Neuron (in vitro differentiated cells): Measurements from ENCODE around the gene VAT1.
"Not testable (repeated sequence)": the region's sequence is repeated elsewhere in the genome, so short reads cannot be mapped to it uniquely, and the experiment has no call there.

Experiments used
- H2AFZ ChIP-seq: one replicate; pipeline ENCODE4 v1.6.1; 2013; ENCODE audit warnings: low read depth, mild to moderate bottlenecking, inconsistent platforms, low read length, moderate library complexity
- H3K27me3 ChIP-seq: one replicate; pipeline ENCODE4 v1.6.1; 2013; ENCODE audit warnings: low read length; ENCODE audit not compliant: insufficient read depth
- H3K36me3 ChIP-seq: one replicate; pipeline ENCODE4 v1.6.1; 2013; ENCODE audit warnings: low read length; ENCODE audit not compliant: insufficient read depth
- H3K4me1 ChIP-seq: one replicate; pipeline ENCODE4 v1.6.1; 2013; ENCODE audit warnings: low read length; ENCODE audit not compliant: insufficient read depth
- H3K4me3 ChIP-seq: 2 replicates; pipeline ENCODE4 v1.5.1; 2013; ENCODE audit warnings: mild to moderate bottlenecking, low read length, moderate library complexity
- H3K9me3 ChIP-seq: one replicate; pipeline ENCODE4 v1.6.1; 2013; ENCODE audit warnings: low read length

The VAT1 gene

GRCh38 chr17:42989141-42989540 is 33.0 kb downstream of the VAT1 start:
- Histone ChIP-seq H3K36me3 (peaks cover 58% of the 10 kb centered on the region), H3K27me3 (no peaks in the 10 kb centered on the region), H2AFZ (no peak overlapping the region), H3K9me3 (no peaks in the 10 kb centered on the region), H3K4me1 (no peaks in the 10 kb centered on the region), H3K4me3 (no peak overlapping the region)

- H3K4me1 ChIP-seq: peaks cover 9% of the 10 kb centered on the region
- H3K4me3 ChIP-seq: no peak overlapping the region
- H2AFZ ChIP-seq: no peak overlapping the region
- peaks cover 38% of the 10 kb centered on the region for H3K36me3 ChIP-seq
- H3K27me3 ChIP-seq: no peaks in the 10 kb centered on the region
- no peaks in the 10 kb centered on the region for H3K9me3 ChIP-seq
These were observed 37.0 kb downstream of the VAT1 start for GRCh38 chr17:42985225-42985624.

- Histone ChIP-seq H3K36me3 (peaks cover 15% of the 10 kb centered on the region), H2AFZ (no peak overlapping the region), H3K4me3 (no peak overlapping the region), H3K9me3 (no peaks in the 10 kb centered on the region), H3K27me3 (no peaks in the 10 kb centered on the region), H3K4me1 (peaks cover 12% of the 10 kb centered on the region)
These were observed 39.9 kb downstream of the VAT1 start for GRCh38 chr17:42982266-42982665.

DNA sequence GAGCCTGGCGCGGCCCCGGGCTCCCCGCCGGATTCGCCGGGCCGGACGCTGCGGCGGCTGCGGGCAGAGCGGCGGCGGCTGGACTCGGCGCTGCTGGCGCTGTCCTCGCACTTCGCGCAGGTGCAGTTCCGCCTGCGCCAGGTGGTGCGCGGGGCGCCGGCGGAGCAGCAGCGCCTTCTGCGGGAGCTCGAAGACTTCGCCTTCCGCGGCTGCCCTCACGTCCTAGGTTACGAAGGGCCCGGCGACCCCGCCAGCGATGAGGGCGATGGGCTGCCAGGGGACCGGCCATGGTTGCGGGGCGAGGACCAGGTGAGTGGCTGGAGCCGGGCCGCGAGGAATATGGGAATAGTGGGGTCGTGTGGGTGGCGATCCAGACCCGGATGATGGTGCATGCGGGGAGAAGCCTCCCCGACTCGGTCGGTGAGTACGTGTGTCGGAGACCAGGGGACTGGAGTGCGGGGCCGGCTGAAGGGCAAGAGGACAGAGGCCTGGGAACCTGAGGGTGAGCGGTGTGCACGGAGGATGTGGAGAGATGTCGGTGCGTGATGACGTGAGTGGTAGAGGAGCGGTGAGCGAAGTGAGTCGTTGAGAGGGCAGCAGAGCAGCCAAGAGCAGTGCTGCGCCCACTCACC is 41.3 kb downstream of the VAT1 start:
- Histone ChIP-seq H3K36me3 (peaks cover 10% of the 10 kb centered on the region), H3K4me1 (peaks cover 12% of the 10 kb centered on the region), H2AFZ (peak overlapping the region; percentile 78), H3K27me3 (no peaks in the 10 kb centered on the region), H3K9me3 (no peaks in the 10 kb centered on the region), H3K4me3 (peak overlapping the region; percentile 55)

- H3K36me3 ChIP-seq: peaks cover 10% of the 10 kb centered on the region
- H3K27me3 ChIP-seq: no peaks in the 10 kb centered on the region
- H3K4me1 ChIP-seq: peaks cover 12% of the 10 kb centered on the region
- no peaks in the 10 kb centered on the region for H3K9me3 ChIP-seq
- H3K4me3 ChIP-seq: peak within 1 kb of the TSS; percentile 55
- peak within 1 kb of the TSS; percentile 78 for H2AFZ ChIP-seq
These were observed 41.9 kb downstream of the VAT1 start, which contains the start of gene RUNDC1 for GRCh38 chr17:42980274-42980765. RUNDC1 (plus strand) TSS chr17:42980565; CDS start chr17:42980577, 12 bp downstream.

- peak within 1 kb of the TSS; percentile 55 for H3K4me3 ChIP-seq
- H3K27me3 ChIP-seq: no peaks in the 10 kb centered on the region
- H3K4me1 ChIP-seq: peaks cover 12% of the 10 kb centered on the region
- no peaks in the 10 kb centered on the region for H3K9me3 ChIP-seq
- peak within 1 kb of the TSS; percentile 78 for H2AFZ ChIP-seq
- peaks cover 5% of the 10 kb centered on the region for H3K36me3 ChIP-seq
These were observed 42.5 kb downstream of the VAT1 start, which contains the start of gene PTGES3L for GRCh38 chr17:42979511-42980273. PTGES3L (minus strand) TSS chr17:42980080; CDS start chr17:42980053, 27 bp downstream.

GRCh38 chr17:42975701-42976100 is 46.5 kb downstream of the VAT1 start:
- H2AFZ ChIP-seq, H3K4me3 ChIP-seq, H3K27me3 ChIP-seq, H3K9me3 ChIP-seq, H3K36me3 ChIP-seq, H3K4me1 ChIP-seq: not testable (repeated sequence)

DNA sequence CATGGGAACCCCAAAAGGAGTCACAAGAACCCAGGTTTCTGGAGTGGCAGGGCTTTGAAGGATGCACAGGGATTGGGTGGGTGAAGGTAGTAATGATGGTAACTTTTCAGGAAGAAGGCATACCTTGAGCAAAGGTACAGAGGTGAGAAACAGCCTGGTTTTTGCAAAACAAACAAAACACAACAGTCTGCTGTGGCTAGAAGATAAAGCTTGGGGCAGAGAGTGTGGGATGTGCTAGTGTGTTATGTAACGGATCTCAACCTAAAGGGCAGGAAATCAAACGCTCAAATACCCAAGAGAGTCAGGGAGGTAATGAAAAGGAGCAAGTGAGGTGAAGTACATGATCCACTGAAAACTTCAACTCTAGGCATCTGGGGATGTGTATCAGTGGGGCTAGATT is 46.9 kb downstream of the VAT1 start:
- peaks cover 3% of the 10 kb centered on the region for H3K4me1 ChIP-seq
- no peaks in the 10 kb centered on the region for H3K27me3 ChIP-seq
- H3K36me3 ChIP-seq: no peaks in the 10 kb centered on the region
- H3K9me3 ChIP-seq: no peaks in the 10 kb centered on the region
- H3K4me3 ChIP-seq: no peak overlapping the region
- no peak overlapping the region for H2AFZ ChIP-seq

DNA sequence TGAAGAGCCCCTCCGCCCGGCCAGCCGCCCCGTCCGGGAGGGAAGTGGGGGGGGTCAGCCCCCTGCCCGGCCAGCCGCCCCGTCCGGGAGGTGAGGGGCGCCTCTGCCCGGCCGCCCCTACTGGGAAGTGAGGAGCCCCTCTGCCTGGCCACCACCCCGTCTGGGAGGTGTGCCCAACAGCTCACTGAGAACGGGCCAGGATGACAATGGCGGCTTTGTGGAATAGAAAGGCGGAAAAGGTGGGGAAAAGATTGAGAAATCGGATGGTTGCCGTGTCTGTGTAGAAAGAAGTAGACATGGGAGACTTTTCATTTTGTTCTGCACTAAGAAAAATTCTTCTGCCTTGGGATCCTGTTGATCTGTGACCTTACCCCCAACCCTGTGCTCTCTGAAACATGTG is 48.9 kb downstream of the VAT1 start:
- not testable (repeated sequence) for H3K36me3 ChIP-seq, H3K4me3 ChIP-seq, H3K27me3 ChIP-seq, H3K4me1 ChIP-seq, H2AFZ ChIP-seq, H3K9me3 ChIP-seq

DNA sequence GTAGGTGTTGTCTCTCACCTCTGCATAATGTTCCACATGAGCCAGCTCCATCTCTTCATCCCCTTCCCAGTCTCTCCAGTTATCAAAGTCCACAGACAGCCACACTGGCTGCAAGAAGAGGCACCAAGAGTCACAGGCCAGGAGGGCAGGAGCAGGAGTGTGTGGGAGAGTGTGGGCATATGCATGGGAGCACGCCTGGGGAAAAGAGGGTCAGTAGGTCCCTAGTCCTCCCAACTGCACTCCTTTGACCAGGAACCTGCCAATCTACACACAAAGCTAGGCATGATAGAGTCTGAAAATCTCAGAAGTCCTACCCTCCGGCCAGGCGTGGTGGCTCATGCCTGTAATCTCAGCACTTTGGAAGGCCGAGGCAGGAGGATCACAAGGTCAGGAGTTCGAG is 50.6 kb downstream of the VAT1 start:
- Histone ChIP-seq H3K4me3 (no peak overlapping the region), H3K36me3 (no peaks in the 10 kb centered on the region), H2AFZ (no peak overlapping the region), H3K27me3 (no peaks in the 10 kb centered on the region), H3K4me1 (no peaks in the 10 kb centered on the region), H3K9me3 (no peaks in the 10 kb centered on the region)

DNA sequence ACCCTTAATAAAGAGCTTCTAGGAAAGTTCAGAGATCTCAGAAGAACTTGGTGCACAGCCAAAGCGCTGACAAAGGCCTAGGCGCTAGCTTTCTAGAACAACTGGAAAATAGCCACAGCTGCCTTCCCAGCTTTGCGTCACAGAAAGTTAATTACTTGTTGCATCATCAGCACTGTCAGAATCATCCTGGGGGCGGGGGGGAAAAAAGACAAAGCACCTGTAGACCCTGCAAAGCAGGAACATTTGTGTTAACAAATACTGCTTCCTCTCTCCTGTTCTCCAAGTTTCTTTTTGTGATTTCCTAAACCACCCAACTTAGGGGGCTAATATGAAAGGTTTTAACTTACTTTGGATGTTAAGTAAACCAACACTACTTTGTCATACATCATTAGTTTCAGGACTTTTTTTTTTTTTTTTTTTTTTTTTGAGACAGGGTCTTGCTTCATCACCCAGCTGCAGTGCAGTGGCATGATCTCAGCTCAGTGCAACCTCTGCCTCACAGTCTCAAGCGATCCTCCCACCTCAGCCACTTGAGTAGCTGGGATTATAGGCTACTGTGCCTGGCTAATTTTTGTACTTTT is 53.1 kb downstream of the VAT1 start:
- no peak overlapping the region for H2AFZ ChIP-seq
- no peak overlapping the region for H3K4me3 ChIP-seq
- no peaks in the 10 kb centered on the region for H3K9me3 ChIP-seq
- H3K27me3 ChIP-seq: no peaks in the 10 kb centered on the region
- no peaks in the 10 kb centered on the region for H3K36me3 ChIP-seq
- no peaks in the 10 kb centered on the region for H3K4me1 ChIP-seq

- Histone ChIP-seq H3K4me1 (peaks cover 6% of the 10 kb centered on the region), H2AFZ (no peak overlapping the region), H3K27me3 (no peaks in the 10 kb centered on the region), H3K4me3 (no peak overlapping the region), H3K36me3 (peaks cover under 1% of the 10 kb centered on the region), H3K9me3 (no peaks in the 10 kb centered on the region)
These were observed 54.3 kb downstream of the VAT1 start for GRCh38 chr17:42967925-42968324.
